GM10248 (cell line): ENCODE measurements around the gene ADAMTSL1.

Source experiments
- CTCF ChIA-PET: fragments of 300-600 bp; sonication (Branson Sonifier 250); formaldehyde crosslinking; extraction: SDS; loops from one replicate; lab custom pipeline; 2021; ENCODE audit warnings: antibody characterized with exemption; lab: Yijun Ruan, JAX
- POLR2A ChIA-PET: fragments of 350-650 bp; sonication (Branson Sonifier 250); formaldehyde crosslinking; extraction: SDS; loops from one replicate; lab custom pipeline; 2020; ENCODE audit warnings: antibody characterized with exemption; lab: Yijun Ruan, JAX
- DNase-seq: peaks from one replicate; pipeline ENCODE4 v3.0.0; 2012; ENCODE audit errors: extremely low spot score
- CTCF ChIP-seq: IDR thresholded peaks from 2 replicates; pipeline ENCODE4 v1.5.1; 2012; ENCODE audit warnings: mild to moderate bottlenecking, low read depth; ENCODE audit errors: extremely low read depth, missing control alignments, control extremely low read depth

ADAMTSL1 gene

GRCh38 chr9:18500451-18500850 lies 26.5 kb downstream of the ADAMTSL1 start:
- ChIA-PET POLR2A (no interaction called here), CTCF (interaction anchor here (0.8 to 2.1 kb wide), 3 partner anchors 13 to 953 kb away, joined by 3 to 7 read pairs (median 5); no protein-coding TSS in a partner anchor)
- DNase-seq, result no peak
- no peak for TF ChIP-seq CTCF

- CTCF ChIA-PET, result no interaction called here
- no peak for TF ChIP-seq CTCF
- POLR2A ChIA-PET, result no interaction called here
- no peak for DNase-seq
Observed at GRCh38 chr9:18501949-18502348, 28.0 kb downstream of the ADAMTSL1 start.

GRCh38 chr9:18502546-18502945 lies 28.6 kb downstream of the ADAMTSL1 start:
- ChIA-PET CTCF (no interaction called here), POLR2A (no interaction called here)
- no peak for DNase-seq
- no peak for TF ChIP-seq CTCF

- DNase-seq, result no peak
- CTCF ChIA-PET, result interaction anchor here (1.2 kb wide), 1 partner anchor 321 kb away, joined by 3 read pairs; no protein-coding TSS in a partner anchor
- no peak for TF ChIP-seq CTCF
- POLR2A ChIA-PET, result no interaction called here
Observed at GRCh38 chr9:18504707-18505106, 30.8 kb downstream of the ADAMTSL1 start.

- ChIA-PET CTCF (no interaction called here), POLR2A (no interaction called here)
- DNase-seq, result no peak
- no peak for TF ChIP-seq CTCF
Observed at GRCh38 chr9:18507151-18507550, 33.2 kb downstream of the ADAMTSL1 start.

- POLR2A ChIA-PET, result no interaction called here
- TF ChIP-seq CTCF, result no peak
- no peak for DNase-seq
- CTCF ChIA-PET, result no interaction called here
Observed at GRCh38 chr9:18516514-18516913, 42.6 kb downstream of the ADAMTSL1 start.

GRCh38 chr9:18516965-18517364 lies 43.0 kb downstream of the ADAMTSL1 start:
- TF ChIP-seq CTCF, result no peak
- CTCF ChIA-PET, result no interaction called here
- POLR2A ChIA-PET, result no interaction called here

More at GRCh38 chr9:18516965-18517364, 43.0 kb downstream of the ADAMTSL1 start:
- no peak for DNase-seq
